DOHH2 (cell line): ENCODE results near the gene PRKCE.

Experiments
- H3F3A ChIP-seq: fragments of 200-600 bp; sonication (generic), shearing (Covaris generic); 2 replicates; pipeline ENCODE4 v1.6.0; 2016; ENCODE audit warnings: antibody characterized with exemption, mild to moderate bottlenecking; ENCODE audit not compliant: control insufficient read depth, insufficient read depth
- H3K27ac ChIP-seq: fragments of 200-600 bp; sonication (generic); 2 replicates; pipeline ENCODE4 v1.5.1; 2014; ENCODE audit warnings: low read depth, mild to moderate bottlenecking, low read length, moderate library complexity
- H3K27me3 ChIP-seq: fragments of 200-600 bp; sonication (generic); 2 replicates; pipeline ENCODE4 v1.6.1; 2014; ENCODE audit warnings: mild to moderate bottlenecking, low read length, mixed read lengths; ENCODE audit not compliant: control insufficient read depth
- H3K36me3 ChIP-seq: fragments of 200-600 bp; sonication (generic); 2 replicates; pipeline ENCODE4 v1.6.1; 2014; ENCODE audit warnings: mild to moderate bottlenecking, low read length, moderate library complexity, mixed read lengths; ENCODE audit not compliant: control insufficient read depth
- H3K4me1 ChIP-seq: fragments of 200-600 bp; sonication (generic); 2 replicates; pipeline ENCODE4 v1.6.1; 2014; ENCODE audit warnings: mild to moderate bottlenecking, low read length, mixed read lengths; ENCODE audit not compliant: control insufficient read depth
- H3K4me2 ChIP-seq: fragments of 200-600 bp; sonication (generic); 2 replicates; pipeline ENCODE4 v1.6.0; 2014; ENCODE audit warnings: mild to moderate bottlenecking, low read length, moderate library complexity
- H3K4me3 ChIP-seq: fragments of 200-600 bp; sonication (generic); 2 replicates; pipeline ENCODE4 v1.5.1; 2014; ENCODE audit warnings: mild to moderate bottlenecking, low read length, mixed read lengths
- H3K79me2 ChIP-seq: fragments of 200-600 bp; sonication (generic); 2 replicates; pipeline ENCODE4 v1.6.1; 2014; ENCODE audit warnings: mild to moderate bottlenecking, low read length, mixed read lengths; ENCODE audit not compliant: control insufficient read depth
- H3K9me2 ChIP-seq: fragments of 200-600 bp; sonication (generic); replicated peaks from 2 replicates; pipeline ENCODE4 v1.6.1; 2014; ENCODE audit warnings: mild to moderate bottlenecking, low read length, mixed read lengths; ENCODE audit not compliant: control insufficient read depth
- H3K9me3 ChIP-seq: fragments of 200-600 bp; sonication (generic); 2 replicates; pipeline ENCODE4 v1.6.1; 2014; ENCODE audit warnings: antibody characterized with exemption, low read length, mixed read lengths; ENCODE audit not compliant: control insufficient read depth, insufficient read depth
- H4K20me1 ChIP-seq: fragments of 200-600 bp; sonication (generic); 2 replicates; pipeline ENCODE4 v1.6.0; 2014; ENCODE audit warnings: low read depth, mild to moderate bottlenecking, antibody characterized with exemption, low read length, moderate library complexity; ENCODE audit not compliant: control insufficient read depth, insufficient read depth
- EZH2phosphoT487 ChIP-seq: fragments of 200-600 bp; sonication (generic); IDR thresholded peaks from 2 replicates; pipeline ENCODE4 v1.6.1; 2017; ENCODE audit warnings: borderline replicate concordance, mild to moderate bottlenecking, antibody characterized with exemption, low read length, moderate library complexity, mixed read lengths
- TF ChIP-seq, protein P1 (sequence below): fragments of 200-600 bp; sonication (generic); IDR thresholded peaks from one replicate; pipeline ENCODE4 v1.5.1; 2014; ENCODE audit warnings: antibody characterized with exemption, mild to moderate bottlenecking, low read depth, low read length; ENCODE audit not compliant: poor library complexity, severe bottlenecking

Gene PRKCE

DNA sequence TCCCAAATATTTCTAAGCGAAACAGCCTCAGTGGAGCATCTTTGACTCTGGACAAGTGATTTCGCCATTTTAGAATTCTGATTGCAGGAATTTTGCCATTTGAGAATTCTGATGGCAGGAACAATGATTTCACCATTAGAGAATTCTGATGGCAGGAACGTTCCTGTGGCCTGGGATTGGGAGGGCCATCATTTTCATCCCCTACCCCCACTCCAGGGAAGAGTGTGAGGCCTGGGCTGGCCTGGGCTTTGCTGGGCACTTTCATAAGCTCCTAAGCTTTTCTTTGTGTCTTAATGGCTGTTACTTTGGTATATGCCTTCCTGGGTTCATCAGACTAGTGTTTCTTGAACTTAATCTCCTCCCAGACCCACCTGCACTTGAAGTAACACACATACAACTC lies 516.4 kb downstream of the PRKCE start:
- Histone ChIP-seq H4K20me1 (no peaks in the 10 kb centered on the region), H3F3A (no peaks in the 10 kb centered on the region), H3K27ac (no peak overlapping the region), H3K9me3 (no peaks in the 10 kb centered on the region), H3K4me1 (no peaks in the 10 kb centered on the region), H3K27me3 (no peaks in the 10 kb centered on the region), H3K4me3 (no peak overlapping the region), H3K79me2 (no peaks in the 10 kb centered on the region), H3K9me2 (no peaks in the 10 kb centered on the region), H3K4me2 (no peak overlapping the region), H3K36me3 (no peaks in the 10 kb centered on the region)
- TF ChIP-seq EZH2phosphoT487 = no peak
- TF ChIP-seq, protein P1, sequence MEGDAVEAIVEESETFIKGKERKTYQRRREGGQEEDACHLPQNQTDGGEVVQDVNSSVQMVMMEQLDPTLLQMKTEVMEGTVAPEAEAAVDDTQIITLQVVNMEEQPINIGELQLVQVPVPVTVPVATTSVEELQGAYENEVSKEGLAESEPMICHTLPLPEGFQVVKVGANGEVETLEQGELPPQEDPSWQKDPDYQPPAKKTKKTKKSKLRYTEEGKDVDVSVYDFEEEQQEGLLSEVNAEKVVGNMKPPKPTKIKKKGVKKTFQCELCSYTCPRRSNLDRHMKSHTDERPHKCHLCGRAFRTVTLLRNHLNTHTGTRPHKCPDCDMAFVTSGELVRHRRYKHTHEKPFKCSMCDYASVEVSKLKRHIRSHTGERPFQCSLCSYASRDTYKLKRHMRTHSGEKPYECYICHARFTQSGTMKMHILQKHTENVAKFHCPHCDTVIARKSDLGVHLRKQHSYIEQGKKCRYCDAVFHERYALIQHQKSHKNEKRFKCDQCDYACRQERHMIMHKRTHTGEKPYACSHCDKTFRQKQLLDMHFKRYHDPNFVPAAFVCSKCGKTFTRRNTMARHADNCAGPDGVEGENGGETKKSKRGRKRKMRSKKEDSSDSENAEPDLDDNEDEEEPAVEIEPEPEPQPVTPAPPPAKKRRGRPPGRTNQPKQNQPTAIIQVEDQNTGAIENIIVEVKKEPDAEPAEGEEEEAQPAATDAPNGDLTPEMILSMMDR = no peak

DNA sequence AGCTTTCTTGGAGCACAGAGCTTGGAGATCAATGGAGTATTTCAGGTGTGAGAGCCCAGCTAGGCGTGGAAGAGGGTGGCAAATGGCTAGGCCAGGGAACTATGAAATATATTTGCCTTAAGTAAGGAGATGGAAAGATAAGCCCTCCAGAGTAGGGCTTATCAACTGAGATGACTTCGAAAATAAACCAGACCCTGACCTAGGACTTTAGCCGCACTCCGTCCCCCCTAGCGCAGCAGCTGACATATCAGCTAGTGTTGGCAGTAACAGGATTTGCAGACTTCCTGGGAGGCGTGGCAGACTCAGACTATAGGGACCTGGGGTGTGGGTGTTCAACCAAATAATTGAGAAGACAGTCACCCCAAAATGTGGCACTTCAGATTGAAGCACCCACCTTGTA lies 518.0 kb downstream of the PRKCE start:
- no peaks in the 10 kb centered on the region for H4K20me1 ChIP-seq
- H3K4me1 ChIP-seq = no peaks in the 10 kb centered on the region
- H3K36me3 ChIP-seq = no peaks in the 10 kb centered on the region
- H3K4me3 ChIP-seq = no peak overlapping the region
- H3K79me2 ChIP-seq = no peaks in the 10 kb centered on the region
- H3K27ac ChIP-seq = no peak overlapping the region
- no peaks in the 10 kb centered on the region for H3K9me3 ChIP-seq
- H3K4me2 ChIP-seq = no peak overlapping the region
- no peak for TF ChIP-seq EZH2phosphoT487
- TF ChIP-seq, protein P1 = no peak
- no peaks in the 10 kb centered on the region for H3F3A ChIP-seq
- H3K9me2 ChIP-seq = no peaks in the 10 kb centered on the region
- H3K27me3 ChIP-seq = no peaks in the 10 kb centered on the region

DNA sequence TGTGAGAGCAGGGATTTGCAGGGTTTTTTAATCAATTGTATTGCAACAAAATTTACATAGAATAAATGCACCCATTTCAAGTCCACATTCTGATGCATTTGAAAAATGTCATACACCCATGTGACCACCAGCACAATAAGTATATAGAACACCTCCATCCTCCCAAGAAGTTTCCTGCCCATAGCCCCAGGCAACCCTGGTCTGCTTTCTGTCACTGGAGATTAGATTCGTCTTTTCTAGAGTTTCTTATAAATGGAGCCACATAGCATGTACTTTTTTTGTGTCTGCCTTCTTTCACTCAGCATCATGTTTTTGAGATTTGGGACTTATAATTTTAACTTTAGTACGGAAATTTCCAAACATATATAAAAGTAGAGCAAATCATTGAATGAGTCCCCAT lies 518.6 kb downstream of the PRKCE start:
- Histone ChIP-seq H3F3A (no peaks in the 10 kb centered on the region), H3K9me3 (no peaks in the 10 kb centered on the region), H3K9me2 (no peaks in the 10 kb centered on the region), H4K20me1 (no peaks in the 10 kb centered on the region), H3K4me3 (no peak overlapping the region), H3K79me2 (no peaks in the 10 kb centered on the region), H3K27ac (no peak overlapping the region), H3K4me1 (no peaks in the 10 kb centered on the region), H3K36me3 (no peaks in the 10 kb centered on the region), H3K27me3 (no peaks in the 10 kb centered on the region), H3K4me2 (no peak overlapping the region)
- TF ChIP-seq, protein P1 = no peak
- TF ChIP-seq EZH2phosphoT487 = no peak
